ENCODE results near the gene DPYSL4.
"Not testable (repeated sequence)": the region's sequence is repeated elsewhere in the genome, so short reads cannot be mapped to it uniquely, and the experiment has no call there.

The DPYSL4 gene

DNA sequence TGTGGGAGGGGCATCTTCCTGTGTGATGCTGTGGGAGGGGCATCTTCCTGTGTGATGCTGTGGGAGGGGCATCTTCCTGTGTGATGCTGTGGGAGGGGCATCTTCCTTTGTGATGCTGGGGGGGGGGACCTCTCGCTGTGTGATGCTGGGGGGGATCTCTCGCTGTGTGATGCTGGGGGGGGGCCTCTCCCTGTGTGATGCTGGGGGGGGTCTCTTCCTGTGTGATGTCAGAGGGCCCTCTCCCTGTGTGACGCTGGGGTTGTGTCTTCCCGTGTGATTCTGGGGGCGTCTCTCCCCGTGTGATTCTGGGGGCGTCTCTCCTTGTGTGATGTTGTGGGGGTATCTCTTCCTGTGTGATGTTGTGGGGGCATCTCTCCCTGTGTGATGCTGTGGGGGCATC lies 27.9 kb upstream of the DPYSL4 start:
- Histone ChIP-seq H3K4me3 (ENCODE audit: low read length in 2 of 2) (no peak overlapping the region), H3K9ac (ENCODE audit: low read length in 2 of 2) (no peak overlapping the region), H3K36me3 (ENCODE audit: control insufficient read depth in 2 of 2, insufficient read depth in 2 of 2, low read length in 2 of 2) (peaks cover 0 to 2% of the 10 kb centered on the region in 2 donors), H3K9me3 (ENCODE audit: control insufficient read depth in 2 of 2, low read length in 2 of 2) (peaks cover 0 to 4% of the 10 kb centered on the region in 2 donors), H3K4me1 (ENCODE audit: control insufficient read depth, insufficient read depth, low read length) (peaks cover 3% of the 10 kb centered on the region), H3K27me3 (ENCODE audit: control insufficient read depth in 1 of 2, insufficient read depth in 2 of 2, low read length in 2 of 2) (no peaks in the 10 kb centered on the region), H3K27ac (ENCODE audit: low read length) (no peak overlapping the region)

DNA sequence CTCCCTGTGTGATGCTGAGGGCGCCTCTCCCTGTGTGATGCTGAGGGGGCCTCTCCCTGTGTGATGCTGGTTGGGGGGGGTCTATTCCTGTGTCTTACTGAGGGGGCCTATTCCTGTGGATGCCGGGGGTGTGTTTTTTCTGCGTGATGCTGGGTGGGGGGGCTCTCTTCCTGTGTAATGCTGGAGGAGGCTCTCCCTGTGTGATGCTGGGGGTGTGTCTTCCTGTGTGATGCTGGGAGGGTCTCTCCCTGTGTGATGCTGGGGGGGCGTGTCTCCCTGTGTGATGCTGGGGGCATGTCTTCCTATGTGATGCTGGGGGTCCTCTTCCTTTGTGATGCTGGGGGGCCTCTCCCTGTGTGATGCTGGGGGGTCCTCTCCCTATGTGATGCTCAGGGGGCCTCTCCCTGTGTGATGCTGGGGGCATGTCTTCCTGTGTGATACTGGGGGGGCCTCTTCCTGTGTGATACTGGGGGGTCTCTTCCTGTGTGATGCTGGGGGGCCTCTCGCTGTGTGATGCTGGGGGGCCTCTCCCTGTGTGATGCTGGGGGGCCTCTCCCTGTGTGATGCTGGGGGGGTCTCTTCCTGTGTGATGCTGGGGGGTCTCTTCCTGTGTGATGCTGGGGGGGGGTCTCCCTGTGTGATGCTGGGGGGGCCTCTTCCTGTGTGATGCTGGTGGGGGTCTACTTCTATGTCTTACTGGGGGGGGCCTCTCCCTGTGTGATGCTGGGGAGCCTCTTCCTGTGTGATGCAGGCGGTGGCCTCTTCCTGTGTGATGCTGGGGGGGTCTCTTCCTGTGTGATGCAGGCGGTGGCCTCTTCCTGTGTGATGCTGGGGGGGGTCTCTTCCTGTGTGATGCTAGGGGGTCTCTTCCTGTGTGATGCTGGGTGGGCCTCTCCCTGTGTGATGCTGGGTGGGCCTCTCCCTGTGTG lies 27.2 kb upstream of the DPYSL4 start:
- not testable (repeated sequence) for H3K36me3 ChIP-seq (ENCODE audit: control insufficient read depth in 2 of 2, insufficient read depth in 2 of 2, low read length in 2 of 2); H3K27ac ChIP-seq (ENCODE audit: low read length); H3K9me3 ChIP-seq (ENCODE audit: control insufficient read depth in 2 of 2, low read length in 2 of 2); H3K9ac ChIP-seq (ENCODE audit: low read length in 2 of 2); H3K4me3 ChIP-seq (ENCODE audit: low read length in 2 of 2); H3K27me3 ChIP-seq (ENCODE audit: control insufficient read depth in 1 of 2, insufficient read depth in 2 of 2, low read length in 2 of 2); H3K4me1 ChIP-seq (ENCODE audit: control insufficient read depth, insufficient read depth, low read length)

DNA sequence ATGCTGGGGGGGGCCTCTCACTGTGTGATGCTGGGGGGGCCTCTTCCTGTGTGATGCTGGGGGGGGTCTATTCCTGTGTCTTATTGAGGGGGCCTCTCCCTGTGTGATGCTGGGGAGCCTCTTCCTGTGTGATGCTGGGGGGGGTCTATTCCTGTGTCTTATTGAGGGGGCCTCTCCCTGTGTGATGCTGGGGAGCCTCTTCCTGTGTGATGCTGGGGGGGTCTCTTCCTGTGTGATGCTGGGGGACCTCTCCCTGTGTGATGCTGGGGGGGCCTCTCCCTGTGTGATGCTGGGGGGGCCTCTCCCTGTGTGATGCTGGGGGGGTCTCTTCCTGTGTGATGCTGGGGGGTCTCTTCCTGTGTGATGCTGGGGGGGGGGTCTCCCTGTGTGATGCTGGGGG lies 26.5 kb upstream of the DPYSL4 start:
- not testable (repeated sequence) for H3K27ac ChIP-seq (ENCODE audit: low read length); H3K4me1 ChIP-seq (ENCODE audit: control insufficient read depth, insufficient read depth, low read length); H3K4me3 ChIP-seq (ENCODE audit: low read length in 2 of 2); H3K27me3 ChIP-seq (ENCODE audit: control insufficient read depth in 1 of 2, insufficient read depth in 2 of 2, low read length in 2 of 2); H3K9ac ChIP-seq (ENCODE audit: low read length in 2 of 2); H3K36me3 ChIP-seq (ENCODE audit: control insufficient read depth in 2 of 2, insufficient read depth in 2 of 2, low read length in 2 of 2); H3K9me3 ChIP-seq (ENCODE audit: control insufficient read depth in 2 of 2, low read length in 2 of 2)

DNA sequence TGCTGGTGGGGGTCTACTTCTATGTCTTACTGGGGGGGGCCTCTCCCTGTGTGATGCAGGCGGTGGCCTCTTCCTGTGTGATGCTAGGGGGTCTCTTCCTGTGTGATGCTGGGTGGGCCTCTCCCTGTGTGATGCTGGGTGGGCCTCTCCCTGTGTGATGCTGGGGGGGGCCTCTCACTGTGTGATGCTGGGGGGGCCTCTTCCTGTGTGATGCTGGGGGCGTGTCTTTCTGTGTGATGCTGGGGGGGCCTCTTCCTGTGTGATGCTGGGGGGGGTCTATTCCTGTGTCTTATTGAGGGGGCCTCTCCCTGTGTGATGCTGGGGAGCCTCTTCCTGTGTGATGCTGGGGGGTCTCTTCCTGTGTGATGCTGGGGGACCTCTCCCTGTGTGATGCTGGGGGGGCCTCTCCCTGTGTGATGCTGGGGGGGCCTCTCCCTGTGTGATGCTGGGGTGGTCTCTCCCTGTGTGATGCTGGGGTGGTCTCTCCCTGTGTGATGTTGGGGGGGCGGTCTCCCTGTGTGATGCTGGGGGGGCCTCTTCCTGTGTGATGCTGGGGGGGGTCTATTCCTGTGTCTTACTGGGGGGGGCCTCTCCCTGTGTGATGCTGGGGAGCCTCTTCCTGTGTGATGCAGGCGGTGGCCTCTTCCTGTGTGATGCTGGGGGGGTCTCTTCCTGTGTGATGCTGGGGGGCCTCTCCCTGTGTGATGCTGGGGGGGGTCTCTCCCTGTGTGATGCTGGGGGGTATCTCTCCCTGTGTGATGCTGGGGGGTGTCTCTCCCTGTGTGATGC lies 25.7 kb upstream of the DPYSL4 start:
- not testable (repeated sequence) for H3K36me3 ChIP-seq (ENCODE audit: control insufficient read depth in 2 of 2, insufficient read depth in 2 of 2, low read length in 2 of 2); H3K4me1 ChIP-seq (ENCODE audit: control insufficient read depth, insufficient read depth, low read length); H3K27me3 ChIP-seq (ENCODE audit: control insufficient read depth in 1 of 2, insufficient read depth in 2 of 2, low read length in 2 of 2); H3K9me3 ChIP-seq (ENCODE audit: control insufficient read depth in 2 of 2, low read length in 2 of 2); H3K9ac ChIP-seq (ENCODE audit: low read length in 2 of 2); H3K4me3 ChIP-seq (ENCODE audit: low read length in 2 of 2); H3K27ac ChIP-seq (ENCODE audit: low read length)

DNA sequence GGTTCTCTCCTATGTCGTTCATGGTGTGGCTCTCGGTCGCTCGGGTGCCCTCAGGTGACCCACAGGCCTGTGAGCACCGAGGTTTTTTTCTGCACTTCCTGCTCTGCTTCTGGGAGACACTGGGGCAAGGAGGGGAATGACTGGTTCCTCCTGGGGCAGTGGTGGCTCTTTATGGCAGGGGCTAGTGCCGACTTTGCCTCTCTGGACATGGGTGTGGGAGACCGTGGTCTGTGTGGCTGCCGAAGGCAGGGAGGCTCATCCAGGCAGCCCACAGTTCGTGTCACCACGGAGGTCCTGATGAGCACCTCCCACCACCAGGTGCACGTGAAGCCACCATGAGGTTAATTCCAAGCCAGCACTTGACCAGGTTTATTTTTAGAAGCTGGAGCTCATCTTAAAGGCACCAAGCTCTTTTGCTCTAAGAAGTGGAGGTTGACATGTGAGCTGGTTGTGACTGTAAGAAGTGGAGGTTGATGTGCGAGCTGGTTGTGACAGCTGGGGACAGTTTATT lies 24.7 kb upstream of the DPYSL4 start:
- Histone ChIP-seq H3K9me3 (ENCODE audit: control insufficient read depth in 2 of 2, low read length in 2 of 2) (no peaks in the 10 kb centered on the region), H3K36me3 (ENCODE audit: control insufficient read depth in 2 of 2, insufficient read depth in 2 of 2, low read length in 2 of 2) (no peaks in the 10 kb centered on the region), H3K9ac (ENCODE audit: low read length in 2 of 2) (no peak overlapping the region), H3K27ac (ENCODE audit: low read length) (no peak overlapping the region), H3K4me3 (ENCODE audit: low read length in 2 of 2) (no peak overlapping the region), H3K27me3 (ENCODE audit: control insufficient read depth in 1 of 2, insufficient read depth in 2 of 2, low read length in 2 of 2) (peaks cover 0 to 4% of the 10 kb centered on the region in 2 donors), H3K4me1 (ENCODE audit: control insufficient read depth, insufficient read depth, low read length) (peaks cover 3% of the 10 kb centered on the region)

DNA sequence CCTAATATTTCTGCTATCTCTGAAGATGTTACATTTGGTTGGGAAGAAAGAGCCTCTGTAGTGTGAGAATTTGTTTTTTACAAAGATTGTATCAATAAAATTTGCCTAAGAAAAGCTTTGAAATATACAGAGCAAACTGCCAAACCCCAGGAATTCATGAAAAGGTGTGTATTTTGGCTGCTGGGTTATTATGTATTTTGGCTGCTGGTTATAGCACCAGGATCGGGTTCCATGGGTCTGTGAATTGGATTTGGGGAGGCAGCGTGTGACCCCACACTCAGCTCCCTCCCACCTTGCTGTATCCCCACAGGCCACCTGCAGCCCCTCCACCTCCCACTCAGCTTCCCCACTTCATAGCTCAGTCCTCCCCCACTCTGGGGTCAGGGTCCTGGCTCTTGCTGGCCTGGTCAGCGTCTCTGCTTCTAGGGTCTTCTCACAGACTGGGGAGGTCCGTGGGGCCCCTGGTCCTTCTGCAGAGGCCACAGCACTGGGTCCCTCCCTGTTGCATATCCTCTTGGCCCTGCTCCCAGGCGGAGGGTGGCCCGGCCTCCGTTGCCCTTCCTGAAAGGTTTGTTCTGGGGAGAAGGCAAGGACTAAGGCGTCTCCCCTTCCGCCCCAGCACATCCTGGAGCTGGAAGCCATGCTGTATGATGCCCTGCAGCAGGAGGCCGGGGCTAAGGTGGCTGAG lies 24.0 kb upstream of the DPYSL4 start:
- Histone ChIP-seq H3K27ac (ENCODE audit: low read length) (no peak overlapping the region), H3K9me3 (ENCODE audit: control insufficient read depth in 2 of 2, low read length in 2 of 2) (no peaks in the 10 kb centered on the region), H3K9ac (ENCODE audit: low read length in 2 of 2) (no peak overlapping the region), H3K27me3 (ENCODE audit: control insufficient read depth in 1 of 2, insufficient read depth in 2 of 2, low read length in 2 of 2) (peaks cover 0 to 4% of the 10 kb centered on the region in 2 donors), H3K4me3 (ENCODE audit: low read length in 2 of 2) (no peak overlapping the region), H3K4me1 (ENCODE audit: control insufficient read depth, insufficient read depth, low read length) (peaks cover 3% of the 10 kb centered on the region), H3K36me3 (ENCODE audit: control insufficient read depth in 2 of 2, insufficient read depth in 2 of 2, low read length in 2 of 2) (no peaks in the 10 kb centered on the region)

DNA sequence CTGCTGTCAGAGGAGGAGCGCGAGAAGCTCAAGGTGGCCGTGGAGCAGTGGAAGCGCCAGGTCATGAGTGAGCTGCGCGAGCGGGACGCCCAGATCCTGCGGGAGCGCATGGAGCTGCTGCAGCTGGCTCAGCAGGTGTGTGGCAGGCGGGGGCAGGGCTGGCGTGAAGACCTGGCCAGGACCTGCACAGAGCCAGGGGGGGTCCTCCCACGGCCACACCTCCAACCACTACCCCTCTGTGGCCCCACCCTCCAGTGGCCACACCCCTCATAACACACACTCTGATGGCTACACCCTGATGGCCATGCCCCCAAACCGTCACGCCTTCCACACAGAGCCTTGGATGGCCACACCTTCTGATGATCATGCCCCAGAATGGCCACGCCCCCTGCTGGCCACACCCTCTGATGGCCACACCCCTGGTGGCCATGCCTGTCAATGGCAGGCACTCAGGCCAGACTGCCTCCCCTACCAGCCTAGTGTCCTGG lies 23.4 kb upstream of the DPYSL4 start:
- peaks cover 3% of the 10 kb centered on the region for H3K4me1 ChIP-seq (ENCODE audit: control insufficient read depth, insufficient read depth, low read length)
- no peaks in the 10 kb centered on the region for H3K9me3 ChIP-seq (ENCODE audit: control insufficient read depth in 2 of 2, low read length in 2 of 2)
- no peak overlapping the region for H3K9ac ChIP-seq (ENCODE audit: low read length in 2 of 2)
- peaks cover 0 to 4% of the 10 kb centered on the region in 2 donors for H3K27me3 ChIP-seq (ENCODE audit: control insufficient read depth in 1 of 2, insufficient read depth in 2 of 2, low read length in 2 of 2)
- no peak overlapping the region for H3K4me3 ChIP-seq (ENCODE audit: low read length in 2 of 2)
- H3K27ac ChIP-seq (ENCODE audit: low read length) = no peak overlapping the region
- no peaks in the 10 kb centered on the region for H3K36me3 ChIP-seq (ENCODE audit: control insufficient read depth in 2 of 2, insufficient read depth in 2 of 2, low read length in 2 of 2)

DNA sequence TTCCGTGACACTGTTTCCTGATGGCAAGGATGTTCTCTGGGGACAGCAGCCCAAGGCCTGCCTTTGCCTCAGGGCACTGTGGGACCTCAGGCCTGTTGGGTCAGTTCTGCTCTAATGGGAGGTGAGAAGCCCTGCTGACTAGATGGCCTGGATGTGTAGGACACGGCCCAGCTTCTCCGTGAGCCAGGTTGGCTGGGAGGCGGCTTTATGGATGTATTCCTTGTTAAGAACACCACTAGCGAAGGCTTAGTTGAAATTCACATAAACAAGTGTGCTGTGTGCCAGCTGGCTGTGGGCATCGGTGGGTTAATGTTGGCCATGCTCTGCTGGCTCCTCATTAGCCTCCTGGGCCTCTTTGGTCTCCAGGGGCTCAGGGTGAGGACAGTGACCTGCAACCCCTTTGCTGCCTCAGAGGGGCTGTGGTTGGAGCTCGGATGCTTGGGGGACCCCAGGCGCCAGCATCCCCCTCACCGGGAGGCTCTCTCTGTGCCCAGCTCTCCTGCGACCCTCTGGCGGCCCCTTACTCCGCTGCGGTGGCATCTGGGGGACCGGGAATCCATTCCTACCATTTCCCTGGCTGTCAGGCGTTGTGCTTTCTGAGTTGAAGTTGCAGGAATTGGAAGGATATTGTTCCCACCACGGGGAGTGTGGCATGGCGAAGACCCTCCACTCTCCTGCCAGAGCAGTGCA lies 22.8 kb upstream of the DPYSL4 start:
- Histone ChIP-seq H3K36me3 (ENCODE audit: control insufficient read depth in 2 of 2, insufficient read depth in 2 of 2, low read length in 2 of 2) (no peaks in the 10 kb centered on the region), H3K9ac (ENCODE audit: low read length in 2 of 2) (no peak overlapping the region), H3K4me3 (ENCODE audit: low read length in 2 of 2) (no peak overlapping the region)

DNA sequence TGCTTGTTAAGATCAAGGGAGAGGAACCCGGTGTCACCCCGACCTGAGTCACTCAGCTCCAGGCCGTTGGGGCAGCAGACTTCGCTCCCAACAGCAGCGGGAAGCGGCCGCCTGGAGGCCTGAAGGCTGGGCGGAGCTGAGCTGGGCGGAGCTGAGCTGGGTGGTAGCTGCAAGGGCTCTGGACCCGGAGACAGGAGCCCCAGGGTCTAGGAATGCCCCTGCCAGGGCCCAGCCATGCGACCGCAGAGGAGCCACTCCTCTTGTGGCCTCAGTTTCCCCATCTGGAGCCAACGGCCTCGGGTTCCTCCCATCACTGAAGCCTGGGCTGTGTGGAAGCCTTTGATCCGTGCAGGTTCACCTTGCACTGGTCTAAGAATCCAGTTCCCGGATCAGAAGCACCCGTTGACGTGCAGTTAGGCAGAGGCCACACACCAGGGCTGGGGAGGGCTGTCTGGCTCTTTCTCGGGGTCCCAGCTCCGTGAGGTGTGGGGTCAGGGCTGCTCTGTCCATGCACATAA lies 21.9 kb upstream of the DPYSL4 start:
- no peaks in the 10 kb centered on the region for H3K36me3 ChIP-seq (ENCODE audit: control insufficient read depth in 2 of 2, insufficient read depth in 2 of 2, low read length in 2 of 2)
- no peak overlapping the region for H3K27ac ChIP-seq (ENCODE audit: low read length)
- H3K27me3 ChIP-seq (ENCODE audit: control insufficient read depth in 1 of 2, insufficient read depth in 2 of 2, low read length in 2 of 2) = peaks cover 0 to 4% of the 10 kb centered on the region in 2 donors
- H3K4me1 ChIP-seq (ENCODE audit: control insufficient read depth, insufficient read depth, low read length) = peaks cover 3% of the 10 kb centered on the region
- H3K4me3 ChIP-seq (ENCODE audit: low read length in 2 of 2) = no peak overlapping the region
- H3K9ac ChIP-seq (ENCODE audit: low read length in 2 of 2) = no peak overlapping the region
- no peaks in the 10 kb centered on the region for H3K9me3 ChIP-seq (ENCODE audit: control insufficient read depth in 2 of 2, low read length in 2 of 2)

More for the DNA sequence above, 22.8 kb upstream of the DPYSL4 start:
- H3K27me3 ChIP-seq (ENCODE audit: control insufficient read depth in 1 of 2, insufficient read depth in 2 of 2, low read length in 2 of 2) = peaks cover 0 to 4% of the 10 kb centered on the region in 2 donors
- H3K27ac ChIP-seq (ENCODE audit: low read length) = no peak overlapping the region
- H3K9me3 ChIP-seq (ENCODE audit: control insufficient read depth in 2 of 2, low read length in 2 of 2) = no peaks in the 10 kb centered on the region
- H3K4me1 ChIP-seq (ENCODE audit: control insufficient read depth, insufficient read depth, low read length) = peaks cover 3% of the 10 kb centered on the region
